IPS-20b (cell line): ENCODE measurements around the gene TPPP.

Experiments
- H3K27ac ChIP-seq: one replicate; pipeline ENCODE4 v1.5.1; 2013; ENCODE audit warnings: low read length
- H3K27me3 ChIP-seq: 2 replicates; pipeline ENCODE4 v1.6.1; 2013; ENCODE audit warnings: mild to moderate bottlenecking, low read length, inconsistent platforms; ENCODE audit not compliant: insufficient read depth
- H3K36me3 ChIP-seq: 2 replicates; pipeline ENCODE4 v1.6.1; 2013; ENCODE audit warnings: low read depth, mild to moderate bottlenecking, inconsistent platforms, low read length, moderate library complexity; ENCODE audit not compliant: insufficient read depth
- H3K4me1 ChIP-seq: 2 replicates; pipeline ENCODE4 v1.6.1; 2013; ENCODE audit warnings: mild to moderate bottlenecking, control low read depth, inconsistent platforms, low read length, moderate library complexity; ENCODE audit not compliant: insufficient read depth
- H3K4me3 ChIP-seq: 2 replicates; pipeline ENCODE4 v1.5.1; 2013; ENCODE audit warnings: mild to moderate bottlenecking, low read length, inconsistent platforms
- H3K9ac ChIP-seq: 2 replicates; pipeline ENCODE4 v1.6.1; 2013; ENCODE audit warnings: low read depth, mild to moderate bottlenecking, inconsistent platforms, low read length, moderate library complexity
- H3K9me3 ChIP-seq: 2 replicates; pipeline ENCODE4 v1.6.1; 2013; ENCODE audit warnings: mild to moderate bottlenecking, low read depth, low read length, inconsistent platforms; ENCODE audit not compliant: insufficient read depth

TPPP gene

DNA sequence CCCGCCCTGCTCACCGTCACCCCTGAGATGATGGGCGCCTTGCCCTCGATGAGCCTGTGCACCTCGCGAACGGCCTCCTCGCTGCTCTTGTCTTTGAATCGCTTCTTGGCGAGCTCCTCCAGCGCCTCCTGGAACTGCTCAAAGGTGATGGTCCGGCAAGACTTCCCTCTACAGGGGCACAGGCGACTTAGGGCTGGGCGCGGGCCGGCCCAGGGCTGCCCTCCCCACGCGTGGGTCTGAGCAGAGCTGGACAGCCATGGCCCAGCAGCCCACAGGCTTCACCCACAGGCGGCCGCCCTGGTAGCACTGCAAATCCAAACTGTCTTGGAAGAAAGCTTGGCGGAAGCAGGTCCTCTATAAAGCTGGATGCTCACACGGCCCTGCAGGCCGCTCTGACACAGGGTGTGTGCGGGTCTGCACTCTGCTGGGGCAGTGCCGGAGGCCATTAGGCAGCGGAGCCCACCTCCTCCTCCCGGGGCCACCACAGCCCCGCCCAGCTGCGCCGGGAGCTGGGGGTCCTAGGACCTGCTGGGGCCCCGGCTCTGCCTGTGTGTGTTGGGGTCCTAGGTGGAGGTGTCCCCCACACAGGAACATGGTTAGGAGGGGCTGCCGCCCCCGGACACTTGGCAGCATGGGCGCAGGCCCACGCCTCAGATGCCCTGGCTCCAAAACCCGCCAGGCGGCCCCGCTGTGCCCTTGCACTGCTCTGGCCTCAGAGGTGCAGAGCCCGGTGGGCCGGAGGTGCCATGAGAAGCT, 27.0 kb downstream of the TPPP start:
- Histone ChIP-seq H3K36me3 (peaks cover 37% of the 10 kb centered on the region), H3K4me1 (no peaks in the 10 kb centered on the region), H3K27me3 (no peaks in the 10 kb centered on the region), H3K27ac (no peak overlapping the region), H3K9me3 (no peaks in the 10 kb centered on the region), H3K9ac (no peak overlapping the region), H3K4me3 (no peak overlapping the region)

GRCh38 chr5:665541-665955, 27.6 kb downstream of the TPPP start:
- Histone ChIP-seq H3K27me3 (no peaks in the 10 kb centered on the region), H3K4me3 (no peak overlapping the region), H3K36me3 (peaks cover 39% of the 10 kb centered on the region), H3K4me1 (no peaks in the 10 kb centered on the region), H3K9me3 (no peaks in the 10 kb centered on the region), H3K27ac (no peak overlapping the region), H3K9ac (no peak overlapping the region)

GRCh38 chr5:664994-665360, 28.2 kb downstream of the TPPP start:
- Histone ChIP-seq H3K27ac (no peak overlapping the region), H3K9me3 (no peaks in the 10 kb centered on the region), H3K4me1 (no peaks in the 10 kb centered on the region), H3K4me3 (no peak overlapping the region), H3K27me3 (no peaks in the 10 kb centered on the region), H3K36me3 (peaks cover 44% of the 10 kb centered on the region), H3K9ac (no peak overlapping the region)

- Histone ChIP-seq H3K27ac (no peak overlapping the region), H3K9ac (no peak overlapping the region), H3K27me3 (no peaks in the 10 kb centered on the region), H3K4me3 (no peak overlapping the region), H3K9me3 (no peaks in the 10 kb centered on the region), H3K4me1 (no peaks in the 10 kb centered on the region), H3K36me3 (peaks cover 49% of the 10 kb centered on the region)
Measured at GRCh38 chr5:664343-664993, 28.7 kb downstream of the TPPP start.

GRCh38 chr5:663436-664342, 29.5 kb downstream of the TPPP start:
- peaks cover 56% of the 10 kb centered on the region for H3K36me3 ChIP-seq
- no peaks in the 10 kb centered on the region for H3K27me3 ChIP-seq
- no peak overlapping the region for H3K9ac ChIP-seq
- H3K4me3 ChIP-seq, result no peak overlapping the region
- H3K9me3 ChIP-seq, result no peaks in the 10 kb centered on the region
- H3K27ac ChIP-seq, result no peak overlapping the region
- no peaks in the 10 kb centered on the region for H3K4me1 ChIP-seq

DNA sequence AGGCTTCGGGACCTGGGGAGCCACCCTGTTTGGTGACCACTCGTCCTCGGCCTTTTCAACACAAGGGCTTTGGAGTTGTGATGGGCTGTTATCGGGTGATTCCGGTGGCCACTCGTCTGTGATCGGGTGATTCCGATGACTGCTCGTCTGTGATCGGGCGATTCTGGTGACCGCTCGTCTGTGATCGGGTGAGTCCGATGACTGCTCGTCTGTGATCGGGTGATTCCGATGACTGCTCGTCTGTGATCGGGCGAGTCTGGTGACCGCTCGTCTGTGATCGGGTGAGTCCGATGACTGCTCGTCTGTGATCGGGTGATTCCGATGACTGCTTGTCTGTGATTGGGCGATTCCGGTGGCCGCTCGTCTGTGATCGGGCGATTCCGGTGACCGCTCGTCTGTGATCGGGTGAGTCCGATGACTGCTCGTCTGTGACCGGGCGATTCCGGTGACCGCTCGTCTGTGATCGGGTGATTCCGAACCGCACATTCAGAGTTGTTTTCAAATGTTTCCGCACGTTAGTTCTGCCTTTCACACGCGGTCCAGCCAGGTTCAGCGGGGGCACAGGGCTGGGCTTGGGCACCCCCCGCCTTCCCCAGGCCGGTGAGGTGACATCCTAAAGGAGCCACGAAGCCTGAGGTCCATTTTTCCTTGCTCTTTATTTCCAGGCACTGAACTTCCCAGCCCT, 30.3 kb downstream of the TPPP start:
- Histone ChIP-seq H3K27ac (no peak overlapping the region), H3K27me3 (no peaks in the 10 kb centered on the region), H3K9me3 (no peaks in the 10 kb centered on the region), H3K36me3 (peaks cover 59% of the 10 kb centered on the region), H3K9ac (no peak overlapping the region), H3K4me3 (no peak overlapping the region), H3K4me1 (no peaks in the 10 kb centered on the region)

GRCh38 chr5:661891-662750, 31.0 kb downstream of the TPPP start:
- Histone ChIP-seq H3K27ac (no peak overlapping the region), H3K9me3 (no peaks in the 10 kb centered on the region), H3K9ac (no peak overlapping the region), H3K27me3 (no peaks in the 10 kb centered on the region), H3K4me1 (no peaks in the 10 kb centered on the region), H3K36me3 (peaks cover 62% of the 10 kb centered on the region), H3K4me3 (no peak overlapping the region)

DNA sequence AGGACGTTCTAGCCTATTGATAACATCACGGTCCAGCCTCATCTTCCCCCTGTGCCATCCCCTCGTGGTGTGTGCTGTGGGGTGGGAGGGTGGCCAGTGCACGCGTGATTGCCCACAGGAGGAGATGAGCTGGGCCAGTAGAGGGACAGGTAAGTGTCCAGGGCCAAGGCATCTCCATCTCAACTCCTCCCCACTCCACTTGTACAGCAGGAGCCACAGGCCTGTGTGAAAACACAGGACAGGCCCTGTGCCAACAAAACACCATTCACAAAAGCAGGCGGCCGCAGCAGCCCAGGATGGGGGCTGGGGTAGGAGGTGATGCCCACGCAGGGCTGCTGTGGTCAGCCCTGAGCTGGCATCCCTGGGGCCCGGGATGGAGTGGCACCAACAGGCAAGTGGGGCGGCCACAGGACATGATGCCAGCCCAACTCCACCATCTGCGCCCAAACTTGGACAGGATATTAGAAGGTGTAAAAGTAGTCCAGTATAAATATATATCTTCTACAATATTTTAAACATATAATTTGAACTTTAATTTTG, 32.6 kb downstream of the TPPP start:
- Histone ChIP-seq H3K36me3 (peaks cover 63% of the 10 kb centered on the region), H3K27ac (no peak overlapping the region), H3K27me3 (no peaks in the 10 kb centered on the region), H3K4me3 (no peak overlapping the region), H3K9ac (no peak overlapping the region), H3K4me1 (no peaks in the 10 kb centered on the region), H3K9me3 (no peaks in the 10 kb centered on the region)

GRCh38 chr5:659496-660263, 33.5 kb downstream of the TPPP start:
- no peak overlapping the region for H3K9ac ChIP-seq
- no peak overlapping the region for H3K4me3 ChIP-seq
- H3K9me3 ChIP-seq, result no peaks in the 10 kb centered on the region
- peaks cover 63% of the 10 kb centered on the region for H3K36me3 ChIP-seq
- H3K27me3 ChIP-seq, result no peaks in the 10 kb centered on the region
- H3K27ac ChIP-seq, result no peak overlapping the region
- H3K4me1 ChIP-seq, result no peaks in the 10 kb centered on the region

- peaks cover 68% of the 10 kb centered on the region for H3K36me3 ChIP-seq
- no peaks in the 10 kb centered on the region for H3K27me3 ChIP-seq
- H3K9me3 ChIP-seq, result no peaks in the 10 kb centered on the region
- H3K4me3 ChIP-seq, result no peak overlapping the region
- no peak overlapping the region for H3K9ac ChIP-seq
- H3K4me1 ChIP-seq, result no peaks in the 10 kb centered on the region
- H3K27ac ChIP-seq, result no peak overlapping the region
Measured at GRCh38 chr5:658103-658502, 35.0 kb downstream of the TPPP start.
